Measurements from ENCODE around the gene MRPL48.

DNA sequence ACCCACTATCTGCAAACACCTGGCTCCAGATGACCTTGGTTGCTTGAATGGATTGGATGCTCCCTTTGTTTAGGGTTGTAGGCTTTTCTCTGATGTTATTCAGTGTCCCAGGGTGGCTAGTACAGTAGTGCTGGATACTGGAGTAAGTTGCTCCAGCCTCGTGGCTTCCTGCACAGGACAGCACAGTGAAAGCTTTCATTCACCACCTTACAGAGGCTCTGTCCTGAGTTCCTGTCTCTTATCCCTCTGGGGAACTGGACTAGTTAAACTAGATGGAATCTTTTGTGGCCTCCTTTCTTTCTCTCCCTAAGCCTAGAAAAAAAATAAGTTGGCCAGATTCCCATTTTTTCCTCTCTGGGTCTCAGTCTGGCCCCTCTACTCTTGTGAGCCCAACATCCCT is 42.6 kb downstream of the MRPL48 start:
- TF ChIP-seq, protein P1, sequence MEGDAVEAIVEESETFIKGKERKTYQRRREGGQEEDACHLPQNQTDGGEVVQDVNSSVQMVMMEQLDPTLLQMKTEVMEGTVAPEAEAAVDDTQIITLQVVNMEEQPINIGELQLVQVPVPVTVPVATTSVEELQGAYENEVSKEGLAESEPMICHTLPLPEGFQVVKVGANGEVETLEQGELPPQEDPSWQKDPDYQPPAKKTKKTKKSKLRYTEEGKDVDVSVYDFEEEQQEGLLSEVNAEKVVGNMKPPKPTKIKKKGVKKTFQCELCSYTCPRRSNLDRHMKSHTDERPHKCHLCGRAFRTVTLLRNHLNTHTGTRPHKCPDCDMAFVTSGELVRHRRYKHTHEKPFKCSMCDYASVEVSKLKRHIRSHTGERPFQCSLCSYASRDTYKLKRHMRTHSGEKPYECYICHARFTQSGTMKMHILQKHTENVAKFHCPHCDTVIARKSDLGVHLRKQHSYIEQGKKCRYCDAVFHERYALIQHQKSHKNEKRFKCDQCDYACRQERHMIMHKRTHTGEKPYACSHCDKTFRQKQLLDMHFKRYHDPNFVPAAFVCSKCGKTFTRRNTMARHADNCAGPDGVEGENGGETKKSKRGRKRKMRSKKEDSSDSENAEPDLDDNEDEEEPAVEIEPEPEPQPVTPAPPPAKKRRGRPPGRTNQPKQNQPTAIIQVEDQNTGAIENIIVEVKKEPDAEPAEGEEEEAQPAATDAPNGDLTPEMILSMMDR (IDR thresholded peaks at IDR 0.05): no peak
- no peak for TF ChIP-seq RCOR1 (IDR thresholded peaks at IDR 0.05; ENCODE audit: low read length)
- no peak for TF ChIP-seq POLR2AphosphoS5 (IDR thresholded peaks at IDR 0.05; ENCODE audit: low read depth, low read length)
- TF ChIP-seq EP300 (IDR thresholded peaks at IDR 0.05; ENCODE audit: borderline replicate concordance in 1 of 2, low read depth in 1 of 2, low read length in 1 of 2): no peak
